Measurements from ENCODE around the gene TNKS1BP1. TPM values are rescaled to one million over a fixed set of nuclear protein-coding genes. Genes with fewer than 3 reads are reported as not detected.

Gene TNKS1BP1
- total and polyA plus RNA-seq, 2 of the 8 experiments (the other 6 are each of a cell fraction or from before 2014, with no cell fraction given): 50.0 to 122 TPM

DNA sequence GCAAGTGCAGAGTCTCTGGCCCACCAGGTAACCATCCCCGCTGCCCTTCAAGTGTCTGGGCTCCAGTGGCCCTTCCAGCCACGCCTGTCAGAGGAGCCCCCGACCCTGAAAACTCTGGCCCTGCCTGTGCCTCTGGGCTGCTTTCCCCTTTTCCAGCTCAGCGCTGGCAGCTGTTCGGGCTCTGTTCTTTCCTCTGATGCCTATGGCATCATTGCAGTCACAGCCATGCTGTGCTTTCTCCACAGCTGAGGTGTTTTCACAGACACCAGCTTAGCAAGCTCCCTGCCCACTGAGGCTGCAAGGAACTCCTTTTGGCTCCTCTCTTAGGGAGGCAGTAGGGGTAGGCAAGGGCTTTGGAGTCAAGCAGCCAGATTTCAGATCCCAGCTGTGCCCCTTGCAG lies 34.6 kb upstream of the TNKS1BP1 start (continued):
- TF ChIP-seq, protein P1, sequence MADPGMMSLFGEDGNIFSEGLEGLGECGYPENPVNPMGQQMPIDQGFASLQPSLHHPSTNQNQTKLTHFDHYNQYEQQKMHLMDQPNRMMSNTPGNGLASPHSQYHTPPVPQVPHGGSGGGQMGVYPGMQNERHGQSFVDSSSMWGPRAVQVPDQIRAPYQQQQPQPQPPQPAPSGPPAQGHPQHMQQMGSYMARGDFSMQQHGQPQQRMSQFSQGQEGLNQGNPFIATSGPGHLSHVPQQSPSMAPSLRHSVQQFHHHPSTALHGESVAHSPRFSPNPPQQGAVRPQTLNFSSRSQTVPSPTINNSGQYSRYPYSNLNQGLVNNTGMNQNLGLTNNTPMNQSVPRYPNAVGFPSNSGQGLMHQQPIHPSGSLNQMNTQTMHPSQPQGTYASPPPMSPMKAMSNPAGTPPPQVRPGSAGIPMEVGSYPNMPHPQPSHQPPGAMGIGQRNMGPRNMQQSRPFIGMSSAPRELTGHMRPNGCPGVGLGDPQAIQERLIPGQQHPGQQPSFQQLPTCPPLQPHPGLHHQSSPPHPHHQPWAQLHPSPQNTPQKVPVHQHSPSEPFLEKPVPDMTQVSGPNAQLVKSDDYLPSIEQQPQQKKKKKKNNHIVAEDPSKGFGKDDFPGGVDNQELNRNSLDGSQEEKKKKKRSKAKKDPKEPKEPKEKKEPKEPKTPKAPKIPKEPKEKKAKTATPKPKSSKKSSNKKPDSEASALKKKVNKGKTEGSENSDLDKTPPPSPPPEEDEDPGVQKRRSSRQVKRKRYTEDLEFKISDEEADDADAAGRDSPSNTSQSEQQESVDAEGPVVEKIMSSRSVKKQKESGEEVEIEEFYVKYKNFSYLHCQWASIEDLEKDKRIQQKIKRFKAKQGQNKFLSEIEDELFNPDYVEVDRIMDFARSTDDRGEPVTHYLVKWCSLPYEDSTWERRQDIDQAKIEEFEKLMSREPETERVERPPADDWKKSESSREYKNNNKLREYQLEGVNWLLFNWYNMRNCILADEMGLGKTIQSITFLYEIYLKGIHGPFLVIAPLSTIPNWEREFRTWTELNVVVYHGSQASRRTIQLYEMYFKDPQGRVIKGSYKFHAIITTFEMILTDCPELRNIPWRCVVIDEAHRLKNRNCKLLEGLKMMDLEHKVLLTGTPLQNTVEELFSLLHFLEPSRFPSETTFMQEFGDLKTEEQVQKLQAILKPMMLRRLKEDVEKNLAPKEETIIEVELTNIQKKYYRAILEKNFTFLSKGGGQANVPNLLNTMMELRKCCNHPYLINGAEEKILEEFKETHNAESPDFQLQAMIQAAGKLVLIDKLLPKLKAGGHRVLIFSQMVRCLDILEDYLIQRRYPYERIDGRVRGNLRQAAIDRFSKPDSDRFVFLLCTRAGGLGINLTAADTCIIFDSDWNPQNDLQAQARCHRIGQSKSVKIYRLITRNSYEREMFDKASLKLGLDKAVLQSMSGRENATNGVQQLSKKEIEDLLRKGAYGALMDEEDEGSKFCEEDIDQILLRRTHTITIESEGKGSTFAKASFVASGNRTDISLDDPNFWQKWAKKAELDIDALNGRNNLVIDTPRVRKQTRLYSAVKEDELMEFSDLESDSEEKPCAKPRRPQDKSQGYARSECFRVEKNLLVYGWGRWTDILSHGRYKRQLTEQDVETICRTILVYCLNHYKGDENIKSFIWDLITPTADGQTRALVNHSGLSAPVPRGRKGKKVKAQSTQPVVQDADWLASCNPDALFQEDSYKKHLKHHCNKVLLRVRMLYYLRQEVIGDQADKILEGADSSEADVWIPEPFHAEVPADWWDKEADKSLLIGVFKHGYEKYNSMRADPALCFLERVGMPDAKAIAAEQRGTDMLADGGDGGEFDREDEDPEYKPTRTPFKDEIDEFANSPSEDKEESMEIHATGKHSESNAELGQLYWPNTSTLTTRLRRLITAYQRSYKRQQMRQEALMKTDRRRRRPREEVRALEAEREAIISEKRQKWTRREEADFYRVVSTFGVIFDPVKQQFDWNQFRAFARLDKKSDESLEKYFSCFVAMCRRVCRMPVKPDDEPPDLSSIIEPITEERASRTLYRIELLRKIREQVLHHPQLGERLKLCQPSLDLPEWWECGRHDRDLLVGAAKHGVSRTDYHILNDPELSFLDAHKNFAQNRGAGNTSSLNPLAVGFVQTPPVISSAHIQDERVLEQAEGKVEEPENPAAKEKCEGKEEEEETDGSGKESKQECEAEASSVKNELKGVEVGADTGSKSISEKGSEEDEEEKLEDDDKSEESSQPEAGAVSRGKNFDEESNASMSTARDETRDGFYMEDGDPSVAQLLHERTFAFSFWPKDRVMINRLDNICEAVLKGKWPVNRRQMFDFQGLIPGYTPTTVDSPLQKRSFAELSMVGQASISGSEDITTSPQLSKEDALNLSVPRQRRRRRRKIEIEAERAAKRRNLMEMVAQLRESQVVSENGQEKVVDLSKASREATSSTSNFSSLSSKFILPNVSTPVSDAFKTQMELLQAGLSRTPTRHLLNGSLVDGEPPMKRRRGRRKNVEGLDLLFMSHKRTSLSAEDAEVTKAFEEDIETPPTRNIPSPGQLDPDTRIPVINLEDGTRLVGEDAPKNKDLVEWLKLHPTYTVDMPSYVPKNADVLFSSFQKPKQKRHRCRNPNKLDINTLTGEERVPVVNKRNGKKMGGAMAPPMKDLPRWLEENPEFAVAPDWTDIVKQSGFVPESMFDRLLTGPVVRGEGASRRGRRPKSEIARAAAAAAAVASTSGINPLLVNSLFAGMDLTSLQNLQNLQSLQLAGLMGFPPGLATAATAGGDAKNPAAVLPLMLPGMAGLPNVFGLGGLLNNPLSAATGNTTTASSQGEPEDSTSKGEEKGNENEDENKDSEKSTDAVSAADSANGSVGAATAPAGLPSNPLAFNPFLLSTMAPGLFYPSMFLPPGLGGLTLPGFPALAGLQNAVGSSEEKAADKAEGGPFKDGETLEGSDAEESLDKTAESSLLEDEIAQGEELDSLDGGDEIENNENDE (IDR thresholded peaks at IDR 0.05; ENCODE audit: insufficient replicate concordance, low read length): no peak
- TF ChIP-seq RAD21 (IDR thresholded peaks at IDR 0.05 in 1 of 2, conservative IDR thresholded peaks at IDR 0.05 in 1 of 2; ENCODE audit: low read depth in 2 of 2, low read length in 2 of 2) (no peak), KDM4A (IDR thresholded peaks at IDR 0.05; ENCODE audit: low read depth, low read length, severe bottlenecking) (no peak), TAF7 (optimal IDR thresholded peaks at IDR 0.05; ENCODE audit: borderline replicate concordance, low read depth, low read length) (no peak), RXRA (IDR thresholded peaks at IDR 0.05; ENCODE audit: insufficient read depth, low read depth, low read length) (no peak), NRF1 (IDR thresholded peaks at IDR 0.05; ENCODE audit: low read depth, low read length) (no peak), EZH2 (IDR thresholded peaks at IDR 0.05; ENCODE audit: low read depth, low read length, severe bottlenecking) (no peak), BACH1 (IDR thresholded peaks at IDR 0.05; ENCODE audit: low read length) (no peak), SIRT6 (IDR thresholded peaks at IDR 0.05; ENCODE audit: low read length) (no peak), TAF1 (IDR thresholded peaks at IDR 0.05; ENCODE audit: low read depth, low read length) (no peak), EP300 (IDR thresholded peaks at IDR 0.05; ENCODE audit: borderline replicate concordance in 1 of 2, low read depth in 2 of 2, low read length in 2 of 2) (no peak), YY1 (IDR thresholded peaks at IDR 0.05; ENCODE audit: low read depth, low read length) (no peak)
